Left ventricle myocardium inferior (tissue), 1 donor: ENCODE results near the gene PODXL. TPM values are rescaled to one million over a fixed set of nuclear protein-coding genes. Genes with fewer than 3 reads are reported as not detected.

ENCODE experiments used
- DNase-seq: peaks from one replicate; pipeline ENCODE4 v3.0.0-alpha.2; 2020
- H3K27ac ChIP-seq: fragments of 200-600 bp; replicated peaks from 2 replicates; pipeline ENCODE4 v1.8.0; 2021
- H3K27me3 ChIP-seq: fragments of 200-600 bp; 2 replicates; pipeline ENCODE4 v1.8.0; 2021; ENCODE audit warnings: low read depth
- H3K36me3 ChIP-seq: fragments of 200-600 bp; 2 replicates; pipeline ENCODE4 v1.8.0; 2021
- H3K4me1 ChIP-seq: fragments of 200-600 bp; 2 replicates; pipeline ENCODE4 v1.8.0; 2021
- H3K4me3 ChIP-seq: fragments of 200-600 bp; 2 replicates; pipeline ENCODE4 v1.8.0; 2021; ENCODE audit warnings: mild to moderate bottlenecking, moderate library complexity
- H3K9me3 ChIP-seq: fragments of 200-600 bp; replicated peaks from 2 replicates; pipeline ENCODE4 v1.8.0; 2021
- intact Hi-C: fragments of 100-400 bp; cut with micrococcal nuclease; formaldehyde crosslinking; loops from one replicate; pipeline ENCODE4 v1.11.0; 2022
- total RNA-seq: library from RNA; stranded (reverse); fragmentation: NEBNext Ultra II Directional; extraction: Animal tissue kit (Norgen Biotek cat#: 25700); gene quantifications from one replicate; pipeline ENCODE4 v1.2.1, GENCODE V29; 2021
- TF ChIP-seq, protein P1 (sequence below): fragments of 200-600 bp; IDR thresholded peaks from 2 replicates; pipeline ENCODE4 v1.8.0; 2021; ENCODE audit warnings: antibody characterized with exemption, mild to moderate bottlenecking, borderline replicate concordance
- donor health status: DM: no; HTN: yes; CAD: no; lungs with severe emphysema.

The PODXL gene
- total RNA-seq, 1 donor from 2014 or later: 67.4 TPM

DNA sequence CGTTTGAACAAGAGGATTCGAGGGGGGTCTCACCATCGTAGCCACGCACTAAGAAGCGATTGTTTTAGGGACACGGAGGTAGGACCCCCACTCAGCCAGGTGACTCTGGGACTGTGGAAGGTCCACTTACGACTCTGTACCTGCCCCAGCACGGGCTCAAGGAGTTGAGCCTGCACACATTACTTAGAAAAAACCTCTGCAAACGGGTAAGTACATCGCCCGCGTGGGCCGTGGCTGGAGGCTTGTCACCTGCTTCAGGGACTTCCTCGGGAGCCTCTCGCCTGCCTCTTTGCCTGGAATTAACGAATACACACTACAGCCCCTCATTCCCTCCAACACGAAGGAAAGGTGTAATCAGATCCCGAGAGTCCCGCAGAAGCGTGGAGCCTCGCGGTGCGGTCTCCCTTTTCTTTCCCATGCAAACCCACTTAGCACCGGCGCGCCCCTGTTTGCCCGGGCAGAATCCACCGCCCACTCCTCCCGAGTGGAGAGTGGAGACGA is 826 bp downstream of the PODXL start:
- no peak for DNase-seq

DNA sequence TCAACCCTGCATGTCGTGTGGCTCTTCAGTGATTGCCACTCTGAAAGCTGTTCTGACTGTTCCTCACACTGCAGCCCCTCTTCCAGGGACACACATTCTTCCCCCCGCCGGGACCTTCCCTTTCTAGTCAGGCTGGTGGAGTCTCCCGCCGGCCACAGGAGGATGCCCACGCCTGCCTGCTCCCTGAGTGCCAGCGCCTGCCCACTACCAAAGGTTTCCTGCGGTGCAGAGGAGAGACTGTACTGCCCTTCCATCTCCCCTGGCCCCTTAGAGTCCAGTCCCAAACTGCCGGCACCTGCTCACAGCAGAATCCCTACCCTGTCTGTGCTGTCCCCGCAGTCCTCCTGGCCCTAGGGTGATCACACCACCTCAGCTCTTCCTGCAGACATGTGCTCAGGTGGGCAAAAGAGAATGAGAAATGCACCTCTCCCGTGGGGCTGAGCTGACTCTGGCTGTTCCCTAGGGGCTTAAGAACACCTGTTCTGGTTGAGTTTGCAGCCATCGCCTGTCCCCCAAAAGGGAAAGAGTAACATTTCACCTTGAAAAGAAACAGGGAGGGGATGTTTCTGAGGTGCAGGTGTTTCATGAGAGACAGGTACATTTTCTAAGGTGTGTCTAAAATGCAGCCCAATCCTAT is 1.4 kb downstream of the PODXL start:
- Histone ChIP-seq H3K4me3 (peak overlapping the region; percentile 80), H3K27me3 (no peaks in the 10 kb centered on the region), H3K9me3 (no peaks in the 10 kb centered on the region), H3K36me3 (no peaks in the 10 kb centered on the region), H3K4me1 (peaks cover 83% of the 10 kb centered on the region), H3K27ac (peak overlapping the region; percentile 95)
- TF ChIP-seq, protein P1, sequence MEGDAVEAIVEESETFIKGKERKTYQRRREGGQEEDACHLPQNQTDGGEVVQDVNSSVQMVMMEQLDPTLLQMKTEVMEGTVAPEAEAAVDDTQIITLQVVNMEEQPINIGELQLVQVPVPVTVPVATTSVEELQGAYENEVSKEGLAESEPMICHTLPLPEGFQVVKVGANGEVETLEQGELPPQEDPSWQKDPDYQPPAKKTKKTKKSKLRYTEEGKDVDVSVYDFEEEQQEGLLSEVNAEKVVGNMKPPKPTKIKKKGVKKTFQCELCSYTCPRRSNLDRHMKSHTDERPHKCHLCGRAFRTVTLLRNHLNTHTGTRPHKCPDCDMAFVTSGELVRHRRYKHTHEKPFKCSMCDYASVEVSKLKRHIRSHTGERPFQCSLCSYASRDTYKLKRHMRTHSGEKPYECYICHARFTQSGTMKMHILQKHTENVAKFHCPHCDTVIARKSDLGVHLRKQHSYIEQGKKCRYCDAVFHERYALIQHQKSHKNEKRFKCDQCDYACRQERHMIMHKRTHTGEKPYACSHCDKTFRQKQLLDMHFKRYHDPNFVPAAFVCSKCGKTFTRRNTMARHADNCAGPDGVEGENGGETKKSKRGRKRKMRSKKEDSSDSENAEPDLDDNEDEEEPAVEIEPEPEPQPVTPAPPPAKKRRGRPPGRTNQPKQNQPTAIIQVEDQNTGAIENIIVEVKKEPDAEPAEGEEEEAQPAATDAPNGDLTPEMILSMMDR: no peak
- DNase-seq: no peak
- intact Hi-C loops: no loop called here

More for the DNA sequence above, 826 bp downstream of the PODXL start:
- TF ChIP-seq, protein P1: no peak
- Histone ChIP-seq H3K9me3 (no peaks in the 10 kb centered on the region), H3K4me1 (peaks cover 77% of the 10 kb centered on the region), H3K4me3 (peak overlapping the region; percentile 80), H3K27me3 (no peaks in the 10 kb centered on the region), H3K27ac (peak overlapping the region; percentile 95), H3K36me3 (no peaks in the 10 kb centered on the region)
- intact Hi-C loops: no loop called here

DNA sequence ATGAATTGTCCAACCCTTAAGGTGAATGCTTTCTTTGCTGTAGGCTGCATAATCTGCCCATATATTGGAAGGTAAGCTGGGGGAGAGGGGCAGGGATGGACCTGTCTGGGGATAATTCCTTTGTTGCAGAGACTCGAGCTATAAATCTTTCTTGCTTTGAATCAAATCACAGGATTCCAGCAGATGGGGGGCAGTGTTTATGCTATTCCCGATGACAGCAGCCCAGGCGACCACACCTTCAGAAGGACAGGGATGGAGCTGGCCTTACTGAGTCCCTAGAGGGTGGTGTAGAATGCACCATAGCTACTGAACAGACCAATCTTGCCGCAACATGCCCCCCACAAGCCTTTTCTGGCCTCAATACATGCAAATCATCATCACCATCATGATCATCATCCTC is 2.5 kb downstream of the PODXL start:
- Histone ChIP-seq H3K4me1 (peaks cover 93% of the 10 kb centered on the region), H3K27ac (peak overlapping the region; percentile 95), H3K27me3 (no peaks in the 10 kb centered on the region), H3K4me3 (peak overlapping the region; percentile 80), H3K36me3 (no peaks in the 10 kb centered on the region), H3K9me3 (no peaks in the 10 kb centered on the region)
- intact Hi-C loops: no loop called here
- no peak for DNase-seq
- TF ChIP-seq, protein P1: no peak

DNA sequence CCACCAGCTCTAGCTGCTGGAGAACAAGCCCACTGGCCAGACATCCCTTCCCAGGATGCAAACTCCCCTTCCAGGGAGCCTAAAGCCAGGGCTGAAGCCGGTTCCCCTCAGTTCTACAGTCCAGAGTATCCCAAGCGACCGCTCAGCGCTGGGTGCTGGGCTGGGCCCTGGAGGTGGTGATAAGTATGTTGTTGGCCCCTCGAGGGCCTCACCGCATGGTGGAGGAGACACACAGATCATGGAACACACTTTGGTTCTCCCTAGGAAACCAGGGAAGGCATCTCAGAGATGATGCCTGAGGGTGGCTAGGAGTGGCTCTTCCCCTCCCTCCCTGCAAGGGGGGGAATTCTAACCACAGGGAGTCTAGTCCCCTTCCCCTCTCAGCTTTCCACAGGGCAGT is 4.4 kb downstream of the PODXL start:
- H3K36me3 ChIP-seq: no peaks in the 10 kb centered on the region
- intact Hi-C loops: no loop called here
- H3K9me3 ChIP-seq: no peaks in the 10 kb centered on the region
- peak overlapping the region; percentile 80 for H3K4me3 ChIP-seq
- TF ChIP-seq, protein P1: no peak
- DNase-seq: no peak
- no peaks in the 10 kb centered on the region for H3K27me3 ChIP-seq
- H3K27ac ChIP-seq: peak overlapping the region; percentile 95
- peaks cover 93% of the 10 kb centered on the region for H3K4me1 ChIP-seq

DNA sequence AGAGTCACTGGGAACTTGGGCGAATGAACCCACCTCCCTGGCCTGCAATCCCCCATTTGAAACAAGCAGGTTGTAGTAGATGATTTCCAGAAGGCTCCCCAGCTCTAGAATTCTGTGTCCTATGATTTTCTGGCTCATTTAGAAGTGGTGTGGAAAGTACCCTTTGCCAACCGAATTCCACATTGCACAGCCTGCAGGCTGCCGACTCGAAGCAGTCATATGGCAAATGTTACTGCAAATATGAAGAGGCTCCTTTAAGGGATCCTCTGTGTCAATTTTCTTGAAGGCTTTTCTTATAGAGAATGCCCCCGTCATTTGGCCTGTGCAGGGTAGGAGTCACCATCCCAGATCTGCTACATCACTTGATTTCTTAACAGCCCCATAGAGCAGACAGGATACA is 5.6 kb downstream of the PODXL start:
- no peaks in the 10 kb centered on the region for H3K27me3 ChIP-seq
- intact Hi-C loops: no loop called here
- H3K4me1 ChIP-seq: peaks cover 96% of the 10 kb centered on the region
- no peaks in the 10 kb centered on the region for H3K9me3 ChIP-seq
- DNase-seq: no peak
- TF ChIP-seq, protein P1: no peak
- H3K36me3 ChIP-seq: no peaks in the 10 kb centered on the region
- peak overlapping the region; percentile 95 for H3K27ac ChIP-seq
- H3K4me3 ChIP-seq: peak overlapping the region; percentile 80
